ENCODE results near the gene BLM. TPM values are rescaled to one million over a fixed set of nuclear protein-coding genes. Genes with fewer than 3 reads are reported as not detected.

Gene BLM
- total and polyA plus RNA-seq, 10 of the 15 experiments (the other 5 are each of a cell fraction or from before 2014, with no cell fraction given): 23.0 to 68.4 (median 43.9) TPM

DNA sequence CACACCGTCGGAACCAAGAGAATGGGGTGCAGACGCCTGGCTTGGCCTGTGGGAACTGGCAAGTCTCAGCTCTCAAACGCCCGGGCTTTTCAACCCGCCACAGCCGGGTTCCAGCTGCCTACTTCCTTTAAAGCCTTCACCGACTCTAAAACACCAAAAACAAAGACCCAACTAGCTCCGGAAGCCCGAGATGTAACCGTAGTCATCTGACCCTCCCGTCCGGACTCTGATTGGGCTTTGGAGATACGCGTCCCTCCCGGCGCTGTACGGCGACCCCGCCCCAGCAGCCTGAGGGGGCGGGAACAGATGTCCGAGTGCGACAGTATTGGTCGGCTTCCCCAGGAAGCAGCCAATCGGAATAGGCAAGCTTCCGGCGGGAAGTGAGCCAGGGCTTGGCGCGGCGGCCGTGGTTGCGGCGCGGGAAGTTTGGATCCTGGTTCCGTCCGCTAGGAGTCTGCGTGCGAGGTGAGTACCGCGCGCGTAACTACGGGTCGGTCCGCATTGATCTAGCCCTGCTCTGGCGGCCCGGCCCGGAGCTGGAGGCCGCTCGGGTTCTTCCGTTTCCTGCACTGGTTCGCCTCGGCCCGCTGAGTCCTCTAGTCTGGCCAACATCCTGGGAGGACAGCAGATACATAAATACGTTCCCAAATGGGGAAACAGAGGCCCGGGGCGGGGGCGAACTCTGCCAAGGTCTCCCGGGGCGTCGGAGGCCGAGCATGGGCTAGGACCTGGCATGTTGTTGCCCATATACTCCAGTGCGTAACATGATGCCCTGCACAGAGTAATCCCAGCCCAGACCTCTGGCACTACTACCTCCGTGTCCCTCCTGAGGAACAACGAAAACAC lies at the start of gene BLM (continued):
- no peak for TF ChIP-seq SUPT20H (IDR thresholded peaks at IDR 0.05; ENCODE audit: borderline replicate concordance, control insufficient read depth, low read depth, low read length)
- TF ChIP-seq YBX1 (IDR thresholded peaks at IDR 0.05): no peak
- no peak for TF ChIP-seq NRF1 (conservative IDR thresholded peaks at IDR 0.05; ENCODE audit: low read depth, low read length)
- no peak; the same call in 1 of the 2 replicates for TF ChIP-seq YY1 (IDR thresholded peaks at IDR 0.05; ENCODE audit: low read depth, low read length)
- peak; percentile 96 for TF ChIP-seq RB1 (IDR thresholded peaks at IDR 0.05; ENCODE audit: borderline replicate concordance)
- TF ChIP-seq SRF (IDR thresholded peaks at IDR 0.05; ENCODE audit: low read depth in 2 of 2, low read length in 2 of 2): peak in 1 of 2 experiments; percentile 63; a peak in 3 of 4 replicates
- TF ChIP-seq, protein P1, sequence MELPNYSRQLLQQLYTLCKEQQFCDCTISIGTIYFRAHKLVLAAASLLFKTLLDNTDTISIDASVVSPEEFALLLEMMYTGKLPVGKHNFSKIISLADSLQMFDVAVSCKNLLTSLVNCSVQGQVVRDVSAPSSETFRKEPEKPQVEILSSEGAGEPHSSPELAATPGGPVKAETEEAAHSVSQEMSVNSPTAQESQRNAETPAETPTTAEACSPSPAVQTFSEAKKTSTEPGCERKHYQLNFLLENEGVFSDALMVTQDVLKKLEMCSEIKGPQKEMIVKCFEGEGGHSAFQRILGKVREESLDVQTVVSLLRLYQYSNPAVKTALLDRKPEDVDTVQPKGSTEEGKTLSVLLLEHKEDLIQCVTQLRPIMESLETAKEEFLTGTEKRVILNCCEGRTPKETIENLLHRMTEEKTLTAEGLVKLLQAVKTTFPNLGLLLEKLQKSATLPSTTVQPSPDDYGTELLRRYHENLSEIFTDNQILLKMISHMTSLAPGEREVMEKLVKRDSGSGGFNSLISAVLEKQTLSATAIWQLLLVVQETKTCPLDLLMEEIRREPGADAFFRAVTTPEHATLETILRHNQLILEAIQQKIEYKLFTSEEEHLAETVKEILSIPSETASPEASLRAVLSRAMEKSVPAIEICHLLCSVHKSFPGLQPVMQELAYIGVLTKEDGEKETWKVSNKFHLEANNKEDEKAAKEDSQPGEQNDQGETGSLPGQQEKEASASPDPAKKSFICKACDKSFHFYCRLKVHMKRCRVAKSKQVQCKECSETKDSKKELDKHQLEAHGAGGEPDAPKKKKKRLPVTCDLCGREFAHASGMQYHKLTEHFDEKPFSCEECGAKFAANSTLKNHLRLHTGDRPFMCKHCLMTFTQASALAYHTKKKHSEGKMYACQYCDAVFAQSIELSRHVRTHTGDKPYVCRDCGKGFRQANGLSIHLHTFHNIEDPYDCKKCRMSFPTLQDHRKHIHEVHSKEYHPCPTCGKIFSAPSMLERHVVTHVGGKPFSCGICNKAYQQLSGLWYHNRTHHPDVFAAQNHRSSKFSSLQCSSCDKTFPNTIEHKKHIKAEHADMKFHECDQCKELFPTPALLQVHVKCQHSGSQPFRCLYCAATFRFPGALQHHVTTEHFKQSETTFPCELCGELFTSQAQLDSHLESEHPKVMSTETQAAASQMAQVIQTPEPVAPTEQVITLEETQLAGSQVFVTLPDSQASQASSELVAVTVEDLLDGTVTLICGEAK (IDR thresholded peaks at IDR 0.05; ENCODE audit: borderline replicate concordance): peak; percentile 68; the same call in 1 of the 2 replicates
- TF ChIP-seq SIX5 (IDR thresholded peaks at IDR 0.05; ENCODE audit: low read depth, low read length, severe bottlenecking): no peak
- no peak for TF ChIP-seq NR2F1 (conservative IDR thresholded peaks at IDR 0.05)
- no peak for TF ChIP-seq KAT2A (conservative IDR thresholded peaks at IDR 0.05; ENCODE audit: control insufficient read depth, low read depth, low read length)
- no peak for TF ChIP-seq BMI1 (IDR thresholded peaks at IDR 0.05; ENCODE audit: borderline replicate concordance)
- TF ChIP-seq ZSCAN29 (IDR thresholded peaks at IDR 0.05): no peak
- TF ChIP-seq RFX5 (IDR thresholded peaks at IDR 0.05; ENCODE audit: low read depth, low read length): no peak
- no peak for TF ChIP-seq CHD1 (IDR thresholded peaks at IDR 0.05; ENCODE audit: low read depth, low read length)
- TF ChIP-seq, protein P2, sequence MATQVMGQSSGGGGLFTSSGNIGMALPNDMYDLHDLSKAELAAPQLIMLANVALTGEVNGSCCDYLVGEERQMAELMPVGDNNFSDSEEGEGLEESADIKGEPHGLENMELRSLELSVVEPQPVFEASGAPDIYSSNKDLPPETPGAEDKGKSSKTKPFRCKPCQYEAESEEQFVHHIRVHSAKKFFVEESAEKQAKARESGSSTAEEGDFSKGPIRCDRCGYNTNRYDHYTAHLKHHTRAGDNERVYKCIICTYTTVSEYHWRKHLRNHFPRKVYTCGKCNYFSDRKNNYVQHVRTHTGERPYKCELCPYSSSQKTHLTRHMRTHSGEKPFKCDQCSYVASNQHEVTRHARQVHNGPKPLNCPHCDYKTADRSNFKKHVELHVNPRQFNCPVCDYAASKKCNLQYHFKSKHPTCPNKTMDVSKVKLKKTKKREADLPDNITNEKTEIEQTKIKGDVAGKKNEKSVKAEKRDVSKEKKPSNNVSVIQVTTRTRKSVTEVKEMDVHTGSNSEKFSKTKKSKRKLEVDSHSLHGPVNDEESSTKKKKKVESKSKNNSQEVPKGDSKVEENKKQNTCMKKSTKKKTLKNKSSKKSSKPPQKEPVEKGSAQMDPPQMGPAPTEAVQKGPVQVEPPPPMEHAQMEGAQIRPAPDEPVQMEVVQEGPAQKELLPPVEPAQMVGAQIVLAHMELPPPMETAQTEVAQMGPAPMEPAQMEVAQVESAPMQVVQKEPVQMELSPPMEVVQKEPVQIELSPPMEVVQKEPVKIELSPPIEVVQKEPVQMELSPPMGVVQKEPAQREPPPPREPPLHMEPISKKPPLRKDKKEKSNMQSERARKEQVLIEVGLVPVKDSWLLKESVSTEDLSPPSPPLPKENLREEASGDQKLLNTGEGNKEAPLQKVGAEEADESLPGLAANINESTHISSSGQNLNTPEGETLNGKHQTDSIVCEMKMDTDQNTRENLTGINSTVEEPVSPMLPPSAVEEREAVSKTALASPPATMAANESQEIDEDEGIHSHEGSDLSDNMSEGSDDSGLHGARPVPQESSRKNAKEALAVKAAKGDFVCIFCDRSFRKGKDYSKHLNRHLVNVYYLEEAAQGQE (IDR thresholded peaks at IDR 0.05; ENCODE audit: low read depth, low read length): no peak
- TF ChIP-seq CHD4 (IDR thresholded peaks at IDR 0.05): no peak
- no peak for TF ChIP-seq PAX8 (IDR thresholded peaks at IDR 0.05)
- peak; percentile 73 for TF ChIP-seq IKZF1 (conservative IDR thresholded peaks at IDR 0.05)
- TF ChIP-seq CHD2 (IDR thresholded peaks at IDR 0.05; ENCODE audit: borderline replicate concordance, low read depth, low read length): peak; percentile 90
- no peak for TF ChIP-seq MYC (IDR thresholded peaks at IDR 0.05; ENCODE audit: insufficient read depth, insufficient read length, insufficient replicate concordance, low read length, severe bottlenecking)
- TF ChIP-seq ZNF622 (IDR thresholded peaks at IDR 0.05): no peak
- TF ChIP-seq SMC3 (IDR thresholded peaks at IDR 0.05; ENCODE audit: borderline replicate concordance, low read length): no peak
- TF ChIP-seq ETV6 (conservative IDR thresholded peaks at IDR 0.05 in 1 of 2, IDR thresholded peaks at IDR 0.05 in 1 of 2; ENCODE audit: borderline replicate concordance in 1 of 2, low read depth in 1 of 2): no peak; a peak in 1 of 4 replicates

All from GM12878 (cell line).